Coronary artery (tissue), 2 donors: ENCODE results near the gene MICA.
A peak's percentile ranks its signal among the peaks of the same experiment; 100 is the strongest.
"Not testable (repeated sequence)": the region's sequence is repeated elsewhere in the genome, so short reads cannot be mapped to it uniquely, and the experiment has no call there.

Experiments
- DNase-seq: peaks from one replicate; pipeline ENCODE4 v3.0.0-alpha.2; 2017; ENCODE audit warnings: low spot score
- H3K27ac ChIP-seq, 2 donors: fragments of 200-600 bp; sonication (generic); one replicate each; pipeline ENCODE4 v1.5.1; 2016 to 2019
- H3K4me3 ChIP-seq: fragments of 200-600 bp; sonication (generic); 2 replicates; pipeline ENCODE4 v1.5.1; 2016; ENCODE audit warnings: mild to moderate bottlenecking, moderate library complexity
- CTCF ChIP-seq: fragments of 200-600 bp; sonication (generic); IDR thresholded peaks from one replicate; pipeline ENCODE4 v1.5.1; 2019; ENCODE audit warnings: antibody characterized with exemption

The MICA gene

GRCh38 chr6:31450751-31451150 is 47.4 kb downstream of the MICA start:
- no peak for DNase-seq
- no peak overlapping the region for H3K27ac ChIP-seq
- no peak overlapping the region for H3K4me3 ChIP-seq
- no peak for TF ChIP-seq CTCF

GRCh38 chr6:31452859-31453258 is 49.5 kb downstream of the MICA start:
- Histone ChIP-seq H3K4me3 (no peak overlapping the region), H3K27ac (no peak overlapping the region)
- no peak for TF ChIP-seq CTCF
- no peak for DNase-seq

- DNase-seq: no peak
- no peak overlapping the region for H3K27ac ChIP-seq
- H3K4me3 ChIP-seq: no peak overlapping the region
- no peak for TF ChIP-seq CTCF
These were observed 49.9 kb downstream of the MICA start for GRCh38 chr6:31453259-31453658.

- not testable (repeated sequence) for H3K27ac ChIP-seq
These were observed 56.5 kb downstream of the MICA start for GRCh38 chr6:31459864-31460263.

GRCh38 chr6:31460361-31461025 is 57.1 kb downstream of the MICA start:
- H3K27ac ChIP-seq: no peak overlapping the region
- H3K4me3 ChIP-seq: no peak overlapping the region
- DNase-seq: no peak
- no peak for TF ChIP-seq CTCF

More at GRCh38 chr6:31459864-31460263, 56.5 kb downstream of the MICA start:
- not testable (repeated sequence) for DNase-seq, H3K4me3 ChIP-seq

- no peak for DNase-seq
- no peak for TF ChIP-seq CTCF
- Histone ChIP-seq H3K4me3 (peak overlapping the region; percentile 70), H3K27ac (peak overlapping the region in 1 of 2 donors; percentile 14)
These were observed 58.9 kb downstream of the MICA start for GRCh38 chr6:31462026-31462963.

- no peak for TF ChIP-seq CTCF
- Histone ChIP-seq H3K27ac (peak overlapping the region; percentile 14 to 42), H3K4me3 (peak overlapping the region; percentile 70)
- DNase-seq: peak; percentile 86
These were observed 59.8 kb downstream of the MICA start for GRCh38 chr6:31462964-31463870.
